IMR-90 (cell line): ENCODE measurements around the gene TAF11. TPM values are rescaled to one million over a fixed set of nuclear protein-coding genes. Genes with fewer than 3 reads are reported as not detected.

Experiments used
- ATAC-seq: fragments of 200-7000 bp; cut with Tn5 transposase; 2 replicates; pipeline ENCODE4 v1.9.1; 2020; ENCODE audit warnings: low read depth, mild to moderate bottlenecking, moderate library complexity
- Bru-seq: library from RNA; stranded (reverse); fragments of 400-500 nt; gene quantifications from one replicate; lab custom pipeline; 2021; lab: Mats Ljungman, UMichigan
- BruChase-seq, 2 experiments: library from RNA; stranded (reverse); fragments of 400-500 nt; gene quantifications; one replicate each; lab custom pipeline; 2021; lab: Mats Ljungman, UMichigan
- BruUV-seq: library from RNA; stranded (reverse); fragments of 400-500 nt; replicated peaks from 2 replicates; lab custom pipeline; 2021; lab: Mats Ljungman, UMichigan
- CTCF ChIA-PET: fragments of 300-600 bp; formaldehyde crosslinking; extraction: SDS; loops from one replicate; lab custom pipeline; 2021; ENCODE audit warnings: antibody characterized with exemption; lab: Yijun Ruan, JAX
- POLR2A ChIA-PET: fragments of 300-600 bp; sonication (Branson Sonifier 250); formaldehyde crosslinking; loops from one replicate; lab custom pipeline; 2022; ENCODE audit warnings: antibody characterized with exemption; ENCODE audit not compliant: unreplicated experiment; lab: Charles Lee
- DNase-seq: peaks from one replicate; pipeline ENCODE4 v3.0.0; 2013
- H2AFZ ChIP-seq: replicated peaks from 2 replicates; pipeline ENCODE3; 2013; ENCODE audit warnings: low read length, mild to moderate bottlenecking; ENCODE audit not compliant: poor library complexity
- H2AK5ac ChIP-seq: 2 replicates; pipeline ENCODE4 v1.6.1; 2013; ENCODE audit warnings: low read depth, low read length, inconsistent platforms
- H2AK9ac ChIP-seq: replicated peaks from 2 replicates; pipeline ENCODE3; 2013; ENCODE audit warnings: mild to moderate bottlenecking, low read depth, low read length, moderate library complexity; ENCODE audit not compliant: poor library complexity
- H2BK120ac ChIP-seq: 2 replicates; pipeline ENCODE4 v1.6.1; 2013; ENCODE audit warnings: low read depth, low read length, inconsistent platforms
- H2BK15ac ChIP-seq: 3 replicates; pipeline ENCODE4 v1.6.1; 2013; ENCODE audit warnings: low read depth, low read length, inconsistent platforms
- H2BK20ac ChIP-seq: 2 replicates; pipeline ENCODE4 v1.6.1; 2013; ENCODE audit warnings: low read depth, mild to moderate bottlenecking, inconsistent platforms, low read length, moderate library complexity
- H2BK5ac ChIP-seq: 2 replicates; pipeline ENCODE4 v1.6.1; 2013; ENCODE audit warnings: mild to moderate bottlenecking, low read depth, low read length, inconsistent platforms; ENCODE audit not compliant: poor library complexity, severe bottlenecking
- H3K14ac ChIP-seq: replicated peaks from 2 replicates; pipeline ENCODE4 v1.6.1; 2013; ENCODE audit warnings: low read depth, low read length, inconsistent platforms
- H3K18ac ChIP-seq: 2 replicates; pipeline ENCODE4 v1.6.1; 2013; ENCODE audit warnings: low read depth, low read length, control low read depth
- H3K23ac ChIP-seq: 2 replicates; pipeline ENCODE4 v1.6.1; 2013; ENCODE audit warnings: low read depth, low read length, inconsistent platforms
- H3K27ac ChIP-seq: 2 replicates; pipeline ENCODE4 v1.5.1; 2013; ENCODE audit warnings: mild to moderate bottlenecking, control low read depth, low read length; ENCODE audit not compliant: insufficient read depth
- H3K27me3 ChIP-seq: 2 replicates; pipeline ENCODE4 v1.6.1; 2013; ENCODE audit warnings: low read length; ENCODE audit not compliant: control insufficient read depth, insufficient read depth
- H3K36me3 ChIP-seq: 2 replicates; pipeline ENCODE4 v1.6.1; 2013; ENCODE audit warnings: low read length, mixed read lengths; ENCODE audit not compliant: control insufficient read depth, insufficient read depth
- H3K4ac ChIP-seq: 2 replicates; pipeline ENCODE4 v1.6.1; 2013; ENCODE audit warnings: low read depth, low read length, inconsistent platforms
- H3K4me1 ChIP-seq: 2 replicates; pipeline ENCODE4 v1.6.1; 2013; ENCODE audit warnings: low read length, mixed read lengths; ENCODE audit not compliant: control insufficient read depth, insufficient read depth
- H3K4me2 ChIP-seq: 2 replicates; pipeline ENCODE4 v1.6.1; 2013; ENCODE audit warnings: low read depth, mild to moderate bottlenecking, control low read depth, low read length, moderate library complexity
- H3K4me3 ChIP-seq: 2 replicates; pipeline ENCODE4 v1.5.1; 2013; ENCODE audit warnings: low read depth, mild to moderate bottlenecking, control low read depth, low read length, moderate library complexity; ENCODE audit not compliant: insufficient read depth
- H3K56ac ChIP-seq: 2 replicates; pipeline ENCODE4 v1.6.1; 2013; ENCODE audit warnings: low read length, inconsistent platforms; ENCODE audit not compliant: insufficient read depth; ENCODE audit errors: extremely low read depth
- H3K79me1 ChIP-seq, 2 experiments: 2 replicates each; pipeline ENCODE4 v1.6.1; 2013; ENCODE audit warnings: low read length in 2 of 2, inconsistent platforms in 1 of 2, low read depth in 1 of 2
- H3K9ac ChIP-seq: 2 replicates; pipeline ENCODE4 v1.6.1; 2013; ENCODE audit warnings: low read depth, low read length, control low read depth
- H3K9me1 ChIP-seq: 2 replicates; pipeline ENCODE4 v1.6.1; 2013; ENCODE audit warnings: low read length, inconsistent platforms; ENCODE audit not compliant: insufficient read depth
- H3K9me3 ChIP-seq: 2 replicates; pipeline ENCODE4 v1.6.1; 2013; ENCODE audit warnings: low read length; ENCODE audit not compliant: control insufficient read depth, insufficient read depth
- H4K20me1 ChIP-seq: 2 replicates; pipeline ENCODE4 v1.6.1; 2013; ENCODE audit warnings: low read length, inconsistent platforms; ENCODE audit not compliant: insufficient read depth
- H4K5ac ChIP-seq: 2 replicates; pipeline ENCODE4 v1.6.1; 2013; ENCODE audit warnings: mild to moderate bottlenecking, low read depth, low read length, control low read depth
- H4K8ac ChIP-seq, 2 experiments: 2 replicates each; pipeline ENCODE4 v1.6.1; 2013; ENCODE audit warnings: low read depth in 2 of 2, low read length in 2 of 2, control low read depth in 1 of 2, inconsistent platforms in 1 of 2
- H4K91ac ChIP-seq: 2 replicates; pipeline ENCODE4 v1.6.1; 2013; ENCODE audit warnings: low read depth, low read length, inconsistent platforms; ENCODE audit not compliant: insufficient read depth
- CEBPB ChIP-seq: IDR thresholded peaks from 2 replicates; pipeline ENCODE4 v1.6.1; 2012; ENCODE audit warnings: low read depth, low read length, improper control_type of control experiment
- FOS ChIP-seq: fragments of 150-350 bp; IDR thresholded peaks from 2 replicates; pipeline ENCODE4 v1.6.1; 2016; ENCODE audit warnings: low read depth, low read length
- MAFK ChIP-seq: IDR thresholded peaks from 2 replicates; pipeline ENCODE4 v1.6.1; 2012; ENCODE audit warnings: low read depth, low read length, improper control_type of control experiment
- MXI1 ChIP-seq: IDR thresholded peaks from 2 replicates; pipeline ENCODE4 v1.6.1; 2012; ENCODE audit warnings: low read depth, mild to moderate bottlenecking, low read length, moderate library complexity, borderline replicate concordance
- NFE2L2 ChIP-seq: fragments of 150-350 bp; IDR thresholded peaks from 2 replicates; pipeline ENCODE4 v1.6.1; 2016; ENCODE audit warnings: low read depth, mild to moderate bottlenecking, low read length
- POLR2A ChIP-seq: IDR thresholded peaks from 2 replicates; pipeline ENCODE4 v1.6.1; 2012; ENCODE audit warnings: mild to moderate bottlenecking, low read depth, low read length
- RCOR1 ChIP-seq: IDR thresholded peaks from 2 replicates; pipeline ENCODE4 v1.6.1; 2012; ENCODE audit warnings: mild to moderate bottlenecking, low read length, improper control_type of control experiment; ENCODE audit not compliant: insufficient replicate concordance
- SMC3 ChIP-seq: fragments of 150-350 bp; IDR thresholded peaks from 2 replicates; pipeline ENCODE4 v1.6.1; 2016; ENCODE audit warnings: low read depth, mild to moderate bottlenecking, antibody characterized with exemption, low read length, moderate library complexity
- WGBS, 2 experiments: methylation state at CpG; one replicate each; pipeline versions ENCODE4 v1.1.5 to v1.1.7; 2013; ENCODE audit warnings: missing lambda C conversion rate in 2 of 2; ENCODE audit not compliant: insufficient read length in 1 of 2; ENCODE audit errors: extremely low coverage in 2 of 2; 5-methylcytosine and 5-hydroxymethylcytosine counted together
- dilution Hi-C: fragments of 300-500 bp; cut with HindIII; formaldehyde crosslinking; loops from one replicate; pipeline ENCODE4 v1.14.3; 2018; ENCODE audit warnings: low sequenced_read_pairs; ENCODE audit not compliant: unreplicated experiment
- in situ Hi-C: fragments of 300-500 bp; cut with MboI; formaldehyde crosslinking; loops from 3 replicates; pipeline ENCODE4 v1.14.3; 2019; ENCODE audit warnings: low sequenced_read_pairs, inconsistent platforms, mixed read lengths
- intact Hi-C: fragments of 100-400 bp; cut with micrococcal nuclease; formaldehyde crosslinking; loops from 2 replicates; pipeline ENCODE4 v1.10.0; 2022
- long read RNA-seq: library from polyadenylated mRNA; unstranded; transcript quantifications from one replicate; pipeline ENCODE4 v2.0.0, GENCODE V29; 2021; ENCODE audit not compliant: unreplicated experiment
- polyA plus RNA-seq, 3 experiments: library from polyadenylated mRNA; depleted of rRNA; stranded (reverse); fragments of >200 nt; gene quantifications; 2 replicates each; pipeline ENCODE4 v1.2.3, GENCODE V29; 2012; ENCODE audit warnings: low replicate concordance in 1 of 3
- total RNA-seq: library from RNA; depleted of rRNA; stranded (reverse); fragments of >200 nt; gene quantifications from 2 replicates; pipeline ENCODE4 v1.2.3, GENCODE V29; 2012; rRNA removed
- TF ChIP-seq, protein P1 (sequence below): conservative IDR thresholded peaks from 2 replicates; pipeline ENCODE4 v1.5.1; 2012; ENCODE audit warnings: mild to moderate bottlenecking, low read depth, low read length, improper control_type of control experiment
- TF ChIP-seq, protein P2 (sequence below): fragments of 150-350 bp; IDR thresholded peaks from 2 replicates; pipeline ENCODE4 v1.6.1; 2017; ENCODE audit warnings: mild to moderate bottlenecking, antibody characterized with exemption, low read length, low read depth

TAF11 gene, protein sequence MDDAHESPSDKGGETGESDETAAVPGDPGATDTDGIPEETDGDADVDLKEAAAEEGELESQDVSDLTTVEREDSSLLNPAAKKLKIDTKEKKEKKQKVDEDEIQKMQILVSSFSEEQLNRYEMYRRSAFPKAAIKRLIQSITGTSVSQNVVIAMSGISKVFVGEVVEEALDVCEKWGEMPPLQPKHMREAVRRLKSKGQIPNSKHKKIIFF
- 12.7 and 24.2 TPM in 2 replicates for total RNA-seq
- 17.4 and 23.3 TPM in 2 replicates for polyA plus RNA-seq (2012; rRNA removed)
- polyA plus RNA-seq (2012; cell fraction: cytosol; rRNA removed), result 5.1 and 9.3 TPM in 2 replicates
- 4.8 and 25.3 TPM in 2 replicates for polyA plus RNA-seq (2012; cell fraction: nucleus; rRNA removed; ENCODE audit: low replicate concordance)
- Bru-seq, nascent RNA, result percentile 78 among the genes with signal in this experiment
- percentile 84 among the genes with signal in this experiment for BruChase-seq, experiment 1, labeled RNA remaining after a 6-hour chase
- BruChase-seq, experiment 2, labeled RNA remaining after a 2-hour chase, result percentile 83 among the genes with signal in this experiment
- long read RNA-seq, transcript TAF11-201 (5 exons, 1,580 nt), result major isoform, 14 of 18 reads
- long read RNA-seq, partial matches to known transcripts, result 2 of 18 reads
- long read RNA-seq, other reads (novel, unspliced or antisense), result 2 of 18 reads

DNA sequence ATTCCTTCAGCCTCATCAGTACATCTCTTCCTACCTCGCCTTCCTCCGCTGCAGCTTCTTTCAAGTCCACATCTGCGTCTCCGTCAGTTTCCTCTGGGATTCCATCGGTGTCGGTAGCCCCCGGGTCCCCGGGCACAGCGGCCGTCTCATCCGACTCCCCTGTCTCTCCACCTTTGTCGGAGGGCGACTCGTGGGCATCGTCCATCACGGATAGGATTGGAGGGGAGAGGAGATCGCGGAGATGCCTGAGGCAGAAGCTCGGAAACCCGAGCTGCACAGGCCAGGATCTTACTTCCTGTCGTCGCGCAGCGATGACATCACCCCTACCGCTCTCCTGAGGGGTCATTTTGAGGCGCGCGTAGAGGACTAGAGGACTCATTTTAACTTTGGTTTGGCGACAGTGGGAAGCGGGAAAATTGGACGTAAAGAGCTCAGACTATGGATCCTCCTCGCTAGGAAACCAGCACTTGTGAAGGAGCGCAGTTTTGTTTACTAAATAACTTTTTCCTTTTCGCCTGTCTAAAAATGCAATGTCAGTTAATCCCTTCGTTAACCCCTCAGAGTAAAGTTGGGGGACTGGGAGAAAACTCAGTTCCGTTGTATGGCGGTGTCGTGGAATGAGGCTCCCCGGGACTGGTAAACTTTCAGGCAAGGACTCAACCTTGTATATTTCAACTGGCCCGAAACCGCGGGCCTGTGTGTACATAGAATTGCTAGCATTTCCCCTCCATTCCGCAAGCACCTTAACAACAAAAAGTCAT is at the start of gene TAF11:
Gene TAF11 (minus strand): TSS at position 290 of the 761 bp plus-strand sequence. CDS start 85 bp downstream, at position 205.
- peak within 1 kb of the TSS; percentile 52 for H2BK120ac ChIP-seq
- ATAC-seq (peak; percentile 92), DNase-seq (peak; percentile 96)
- peak within 1 kb of the TSS; percentile 19; the same call in 1 of the 2 replicates for H3K18ac ChIP-seq
- H4K91ac ChIP-seq, result peak within 1 kb of the TSS; percentile 71; the same call in 1 of the 2 replicates
- H4K5ac ChIP-seq, result peak within 1 kb of the TSS; percentile 96
- H3K9me1 ChIP-seq, result no peaks in the 10 kb centered on the region
- peaks cover 33 to 40% of the 10 kb centered on the region in 2 experiments for H3K79me1 ChIP-seq
- no peaks in the 10 kb centered on the region for H3K9me3 ChIP-seq
- ChIA-PET CTCF (interaction anchor here (0.6 kb wide), 1 partner anchor 246 kb away, joined by 3 read pairs; no protein-coding TSS in a partner anchor), POLR2A (no interaction called here)
- no TSS peak for BruUV-seq
- no peaks in the 10 kb centered on the region for H3K4me1 ChIP-seq
- in situ Hi-C loops, result no loop called here
- H3K4me2 ChIP-seq, result peak within 1 kb of the TSS; percentile 96
- H3K4ac ChIP-seq, result peak within 1 kb of the TSS; percentile 69; the same call in 1 of the 2 replicates
- H3K56ac ChIP-seq, result peak within 1 kb of the TSS; percentile 71
- intact Hi-C loops, result loop anchor here (1.0 to 5.0 kb wide), 7 partner anchors 83 to 353 kb away; no protein-coding TSS in a partner anchor
- H4K8ac ChIP-seq, result peak within 1 kb of the TSS; percentile 78 to 91
- H3K36me3 ChIP-seq, result no peaks in the 10 kb centered on the region
- 0% methylated on average over 13 of the region's 43 CpGs; no CpG with 5 or more reads in 1 of the 2 experiments for WGBS, 2 experiments
- no peaks in the 10 kb centered on the region; the same call in 1 of the 2 replicates for H4K20me1 ChIP-seq
- no peak within 1 kb of the TSS for H2AK5ac ChIP-seq
- peak within 1 kb of the TSS; percentile 61 for H3K23ac ChIP-seq
- peak within 1 kb of the TSS; percentile 95 for H2AFZ ChIP-seq
- no peaks in the 10 kb centered on the region for H3K27me3 ChIP-seq
- H2AK9ac ChIP-seq, result peak within 1 kb of the TSS; percentile 83
- peak within 1 kb of the TSS; percentile 85 for H3K27ac ChIP-seq
- H3K9ac ChIP-seq, result peak within 1 kb of the TSS; percentile 90
- no peak within 1 kb of the TSS; the same call in 1 of the 2 replicates for H2BK20ac ChIP-seq
- peak within 1 kb of the TSS; percentile 71 for H2BK5ac ChIP-seq
- dilution Hi-C loops, result no loop called here
- H2BK15ac ChIP-seq, result no peak within 1 kb of the TSS
- H3K14ac ChIP-seq, result peak within 1 kb of the TSS; percentile 77
- peak within 1 kb of the TSS; percentile 80 for H3K4me3 ChIP-seq
- no peak for TF ChIP-seq FOS
- no peak for TF ChIP-seq CEBPB
- 0 out of 2 replicates have a peak, but pooled peaks have one; percentile 7 for TF ChIP-seq SMC3
- TF ChIP-seq MAFK, result no peak
- TF ChIP-seq POLR2A, result peak; percentile 88
- TF ChIP-seq RCOR1, result peak; percentile 24
- TF ChIP-seq, protein P1, sequence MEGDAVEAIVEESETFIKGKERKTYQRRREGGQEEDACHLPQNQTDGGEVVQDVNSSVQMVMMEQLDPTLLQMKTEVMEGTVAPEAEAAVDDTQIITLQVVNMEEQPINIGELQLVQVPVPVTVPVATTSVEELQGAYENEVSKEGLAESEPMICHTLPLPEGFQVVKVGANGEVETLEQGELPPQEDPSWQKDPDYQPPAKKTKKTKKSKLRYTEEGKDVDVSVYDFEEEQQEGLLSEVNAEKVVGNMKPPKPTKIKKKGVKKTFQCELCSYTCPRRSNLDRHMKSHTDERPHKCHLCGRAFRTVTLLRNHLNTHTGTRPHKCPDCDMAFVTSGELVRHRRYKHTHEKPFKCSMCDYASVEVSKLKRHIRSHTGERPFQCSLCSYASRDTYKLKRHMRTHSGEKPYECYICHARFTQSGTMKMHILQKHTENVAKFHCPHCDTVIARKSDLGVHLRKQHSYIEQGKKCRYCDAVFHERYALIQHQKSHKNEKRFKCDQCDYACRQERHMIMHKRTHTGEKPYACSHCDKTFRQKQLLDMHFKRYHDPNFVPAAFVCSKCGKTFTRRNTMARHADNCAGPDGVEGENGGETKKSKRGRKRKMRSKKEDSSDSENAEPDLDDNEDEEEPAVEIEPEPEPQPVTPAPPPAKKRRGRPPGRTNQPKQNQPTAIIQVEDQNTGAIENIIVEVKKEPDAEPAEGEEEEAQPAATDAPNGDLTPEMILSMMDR, result no peak
- TF ChIP-seq MXI1, result peak; percentile 76; the same call in 1 of the 2 replicates
- TF ChIP-seq NFE2L2, result 0 out of 2 replicates have a peak, but pooled peaks have one; percentile 5
- TF ChIP-seq, protein P2, sequence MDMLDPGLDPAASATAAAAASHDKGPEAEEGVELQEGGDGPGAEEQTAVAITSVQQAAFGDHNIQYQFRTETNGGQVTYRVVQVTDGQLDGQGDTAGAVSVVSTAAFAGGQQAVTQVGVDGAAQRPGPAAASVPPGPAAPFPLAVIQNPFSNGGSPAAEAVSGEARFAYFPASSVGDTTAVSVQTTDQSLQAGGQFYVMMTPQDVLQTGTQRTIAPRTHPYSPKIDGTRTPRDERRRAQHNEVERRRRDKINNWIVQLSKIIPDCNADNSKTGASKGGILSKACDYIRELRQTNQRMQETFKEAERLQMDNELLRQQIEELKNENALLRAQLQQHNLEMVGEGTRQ, result no peak
